HAP-1 (cell line): ENCODE results near the gene AFAP1L1.
A peak's percentile ranks its signal among the peaks of the same experiment; 100 is the strongest.

ENCODE experiments used
- DNase-seq, 2 experiments: peaks; one replicate each; pipeline ENCODE4 v3.0.0-alpha.2; 2016 to 2020; ENCODE audit warnings: low spot score in 2 of 2
- H3K27me3 ChIP-seq: fragments of 250-450 bp; sonication (Bioruptor Pico); 2 replicates; pipeline ENCODE4 v1.5.1; 2020; ENCODE audit warnings: low read depth, mild to moderate bottlenecking, moderate library complexity
- H3K36me3 ChIP-seq: fragments of 250-450 bp; sonication (Bioruptor Pico); replicated peaks from 2 replicates; pipeline ENCODE4 v1.5.1; 2020; ENCODE audit warnings: mild to moderate bottlenecking
- H3K4me1 ChIP-seq: fragments of 250-450 bp; sonication (Bioruptor Pico); 2 replicates; pipeline ENCODE4 v1.5.1; 2020; ENCODE audit warnings: mild to moderate bottlenecking
- H3K4me3 ChIP-seq: fragments of 250-450 bp; sonication (Bioruptor Pico); 2 replicates; pipeline ENCODE4 v1.5.1; 2020; ENCODE audit warnings: mild to moderate bottlenecking, moderate library complexity
- H3K9me3 ChIP-seq: fragments of 250-450 bp; sonication (Bioruptor Pico); 2 replicates; pipeline ENCODE4 v1.5.1; 2020; ENCODE audit warnings: mild to moderate bottlenecking, moderate library complexity
- in situ Hi-C: fragments of 300-500 bp; cut with MboI; formaldehyde crosslinking; loops from 3 replicates; pipeline ENCODE4 v1.14.3; 2020; ENCODE audit warnings: low sequenced_read_pairs, inconsistent platforms, mixed read lengths

Gene AFAP1L1

DNA sequence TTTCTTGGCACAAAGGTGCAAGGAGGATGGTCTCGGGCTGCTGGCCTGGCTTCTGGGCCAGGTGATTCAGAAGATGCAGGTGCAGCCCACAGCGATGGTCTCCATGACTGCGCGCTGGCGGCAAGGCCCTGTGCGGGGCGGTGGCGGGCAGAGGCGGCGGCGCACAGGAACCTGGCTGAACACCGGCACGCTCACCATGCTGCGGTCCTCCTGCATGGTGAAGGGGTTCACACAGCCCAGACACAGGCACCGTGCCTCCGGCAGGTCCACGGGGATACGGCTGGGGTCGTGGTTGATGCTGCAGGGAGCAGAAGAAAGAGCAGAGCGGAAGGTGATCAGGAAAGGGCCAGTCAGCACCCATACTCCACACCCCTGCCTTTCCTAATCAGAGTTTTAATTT is 102.6 kb downstream of the AFAP1L1 start:
- Histone ChIP-seq H3K36me3 (no peaks in the 10 kb centered on the region), H3K4me1 (no peaks in the 10 kb centered on the region), H3K4me3 (no peak overlapping the region), H3K9me3 (no peaks in the 10 kb centered on the region), H3K27me3 (no peaks in the 10 kb centered on the region)
- no peak for DNase-seq
- in situ Hi-C loops: loop anchor here (10.0 kb wide), 1 partner anchor 190 kb away; no protein-coding TSS in a partner anchor

DNA sequence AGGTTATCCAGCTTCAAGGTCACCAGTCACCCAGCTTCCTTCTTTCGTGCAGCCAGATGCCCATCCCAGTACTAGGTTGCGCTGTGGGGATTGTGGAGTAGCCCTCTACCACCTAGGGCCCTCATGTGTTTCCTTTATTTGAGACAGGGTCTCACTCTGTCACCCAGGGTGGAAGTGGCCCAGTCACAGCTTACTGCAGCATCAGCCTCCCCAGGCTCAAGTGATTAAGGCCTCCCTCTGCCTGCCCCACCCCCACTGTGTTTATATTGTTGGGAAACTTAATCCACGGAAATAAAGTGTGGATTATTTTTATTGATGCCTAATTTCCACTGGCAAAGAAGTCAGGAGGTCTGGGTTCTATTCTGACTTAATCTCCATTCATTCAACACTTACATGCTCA is 103.1 kb downstream of the AFAP1L1 start:
- no peaks in the 10 kb centered on the region for H3K9me3 ChIP-seq
- H3K4me3 ChIP-seq: no peak overlapping the region
- H3K27me3 ChIP-seq: no peaks in the 10 kb centered on the region
- DNase-seq: no peak
- no peaks in the 10 kb centered on the region for H3K36me3 ChIP-seq
- H3K4me1 ChIP-seq: no peaks in the 10 kb centered on the region
- in situ Hi-C loops: loop anchor here (10.0 kb wide), 1 partner anchor 190 kb away; no protein-coding TSS in a partner anchor

- DNase-seq: no peak
- in situ Hi-C loops: loop anchor here (10.0 kb wide), 1 partner anchor 189 kb away; no protein-coding TSS in a partner anchor
- Histone ChIP-seq H3K4me1 (no peaks in the 10 kb centered on the region), H3K36me3 (no peaks in the 10 kb centered on the region), H3K9me3 (no peaks in the 10 kb centered on the region), H3K27me3 (no peaks in the 10 kb centered on the region), H3K4me3 (no peak overlapping the region)
Observed at GRCh38 chr5:149375434-149375833, 103.8 kb downstream of the AFAP1L1 start.

- in situ Hi-C loops: loop anchor here (10.0 kb wide), 1 partner anchor 189 kb away; no protein-coding TSS in a partner anchor
- no peak overlapping the region for H3K4me3 ChIP-seq
- H3K36me3 ChIP-seq: no peaks in the 10 kb centered on the region
- no peaks in the 10 kb centered on the region for H3K27me3 ChIP-seq
- no peaks in the 10 kb centered on the region for H3K4me1 ChIP-seq
- DNase-seq: no peak
- H3K9me3 ChIP-seq: no peaks in the 10 kb centered on the region
Observed at GRCh38 chr5:149376104-149376503, 104.4 kb downstream of the AFAP1L1 start.

DNA sequence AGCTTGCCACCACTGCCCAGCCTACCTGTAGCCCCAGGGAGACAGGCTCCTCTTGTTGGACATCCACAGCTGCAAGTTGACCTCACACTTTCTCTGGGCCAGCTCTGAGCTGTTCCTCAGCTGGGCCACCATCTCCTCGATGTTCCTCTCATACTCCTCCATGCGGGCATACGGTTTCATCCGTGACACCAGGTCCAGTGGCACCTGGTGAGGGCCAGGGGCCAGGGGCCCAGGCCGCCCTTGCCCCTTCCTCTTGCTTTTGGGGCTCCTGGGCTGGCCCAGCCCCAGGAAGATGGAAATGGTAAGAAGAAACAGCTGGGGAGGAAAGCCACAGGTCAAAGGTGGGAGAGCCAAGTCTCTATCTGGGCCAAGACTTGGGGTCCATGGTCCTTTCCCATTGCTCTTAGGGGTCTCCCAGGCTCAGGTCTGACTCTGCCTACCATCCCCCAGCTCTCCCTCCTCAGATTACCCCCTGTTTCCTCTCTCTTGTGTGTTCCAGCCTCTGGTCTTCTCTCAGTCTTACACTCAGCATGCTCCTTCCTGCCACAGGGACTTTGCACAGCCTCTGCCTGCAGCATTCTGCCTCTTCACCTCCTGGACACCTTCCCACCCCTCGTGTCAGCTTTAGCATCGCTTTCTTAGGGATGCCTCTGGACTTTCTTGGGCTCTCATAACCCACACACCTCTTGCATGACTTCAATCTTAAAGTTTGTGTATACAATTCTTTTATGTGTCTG is 105.2 kb downstream of the AFAP1L1 start:
- H3K4me1 ChIP-seq: no peaks in the 10 kb centered on the region
- no peaks in the 10 kb centered on the region for H3K36me3 ChIP-seq
- in situ Hi-C loops: loop anchor here (10.0 kb wide), 1 partner anchor 188 kb away; no protein-coding TSS in a partner anchor
- H3K9me3 ChIP-seq: no peaks in the 10 kb centered on the region
- no peak overlapping the region for H3K4me3 ChIP-seq
- no peak for DNase-seq
- H3K27me3 ChIP-seq: no peaks in the 10 kb centered on the region

- DNase-seq: no peak
- in situ Hi-C loops: loop anchor here (10.0 kb wide), 1 partner anchor 186 kb away; no protein-coding TSS in a partner anchor
Observed at GRCh38 chr5:149378241-149378820, 106.7 kb downstream of the AFAP1L1 start.

DNA sequence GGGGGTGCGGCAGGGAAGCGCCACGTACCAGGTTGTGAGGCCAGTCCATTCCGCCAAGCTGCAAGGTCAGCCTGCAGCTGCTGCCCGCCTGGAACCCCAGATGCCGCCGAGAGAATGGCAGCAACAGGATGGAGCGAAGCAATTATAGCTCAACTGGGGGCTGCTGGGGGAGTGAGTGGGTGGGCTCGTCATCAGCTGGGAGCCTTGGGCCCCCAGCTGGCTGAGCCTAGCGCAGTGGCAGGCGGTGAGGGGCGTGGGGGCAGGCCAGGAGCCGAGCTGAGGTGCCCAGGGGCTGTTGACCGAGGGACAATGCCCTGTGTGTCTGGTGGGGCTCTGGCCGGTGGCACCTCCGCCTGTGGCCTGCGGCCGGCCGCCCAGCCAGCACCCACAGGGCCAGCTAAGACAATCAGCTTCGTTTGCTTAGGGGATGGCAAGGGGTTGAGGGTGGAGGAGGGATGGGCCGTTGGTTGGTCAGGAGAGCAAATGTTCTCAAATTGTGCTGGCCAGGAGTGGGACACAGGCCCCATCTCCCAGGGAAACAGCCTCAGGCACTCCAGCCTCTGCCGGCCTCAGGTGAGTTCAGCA is 107.6 kb downstream of the AFAP1L1 start, which contains the start of gene IL17B:
TSS of gene IL17B (minus strand) at position 116 of the 585 bp plus-strand sequence. CDS start at position 49, 67 bp downstream.
- no peak for DNase-seq
- no peak within 1 kb of the TSS for H3K4me3 ChIP-seq
- H3K4me1 ChIP-seq: no peaks in the 10 kb centered on the region
- no peaks in the 10 kb centered on the region for H3K27me3 ChIP-seq
- no peaks in the 10 kb centered on the region for H3K9me3 ChIP-seq
- no peaks in the 10 kb centered on the region for H3K36me3 ChIP-seq
- in situ Hi-C loops: loop anchor here (10.0 kb wide), 1 partner anchor 186 kb away; no protein-coding TSS in a partner anchor

More at GRCh38 chr5:149378241-149378820, 106.7 kb downstream of the AFAP1L1 start:
- Histone ChIP-seq H3K36me3 (no peaks in the 10 kb centered on the region), H3K9me3 (no peaks in the 10 kb centered on the region), H3K4me1 (no peaks in the 10 kb centered on the region), H3K27me3 (no peaks in the 10 kb centered on the region), H3K4me3 (no peak overlapping the region)

DNA sequence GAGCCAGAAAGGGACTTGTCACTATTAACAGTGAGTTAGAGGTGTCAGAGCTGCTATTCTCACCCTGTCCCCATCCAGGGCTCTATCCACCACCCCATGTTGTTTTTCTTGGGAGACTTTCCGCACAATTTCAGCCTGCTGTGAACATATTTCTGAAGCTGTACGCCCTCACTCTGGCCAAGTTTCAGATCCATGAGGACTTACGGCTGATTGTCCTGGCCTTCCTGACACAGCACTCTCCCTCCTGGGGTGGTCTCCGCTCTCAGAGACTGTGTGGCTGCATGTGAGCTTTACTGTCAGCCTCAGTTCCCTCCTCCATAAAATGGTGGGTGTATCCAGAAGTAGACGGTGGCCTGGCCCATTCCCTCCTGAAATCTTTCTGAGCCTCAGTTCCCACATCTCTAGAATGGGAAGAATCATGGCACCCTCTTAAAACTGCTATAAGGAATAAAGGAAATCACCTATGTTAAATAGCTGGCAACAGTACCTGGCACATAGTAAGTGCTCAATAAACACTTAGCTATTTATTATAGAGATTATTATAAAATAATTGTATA is 108.2 kb downstream of the AFAP1L1 start:
- Histone ChIP-seq H3K9me3 (no peaks in the 10 kb centered on the region), H3K4me3 (no peak overlapping the region), H3K36me3 (no peaks in the 10 kb centered on the region), H3K4me1 (no peaks in the 10 kb centered on the region), H3K27me3 (no peaks in the 10 kb centered on the region)
- no peak for DNase-seq
- in situ Hi-C loops: loop anchor here (10.0 kb wide), 1 partner anchor 185 kb away; no protein-coding TSS in a partner anchor

GRCh38 chr5:149380466-149381121 is 108.9 kb downstream of the AFAP1L1 start:
- Histone ChIP-seq H3K27me3 (no peaks in the 10 kb centered on the region), H3K4me3 (no peak overlapping the region), H3K4me1 (no peaks in the 10 kb centered on the region), H3K9me3 (no peaks in the 10 kb centered on the region), H3K36me3 (no peaks in the 10 kb centered on the region)
- in situ Hi-C loops: no loop called here
- DNase-seq: no peak

- no peak overlapping the region for H3K4me3 ChIP-seq
- no peak for DNase-seq
- no peaks in the 10 kb centered on the region for H3K4me1 ChIP-seq
- no peaks in the 10 kb centered on the region for H3K9me3 ChIP-seq
- in situ Hi-C loops: no loop called here
- H3K27me3 ChIP-seq: no peaks in the 10 kb centered on the region
- no peaks in the 10 kb centered on the region for H3K36me3 ChIP-seq
Observed at GRCh38 chr5:149381261-149381985, 109.8 kb downstream of the AFAP1L1 start.

GRCh38 chr5:149381986-149382338 is 110.3 kb downstream of the AFAP1L1 start:
- peak; percentile 45 to 89 for DNase-seq
- H3K4me3 ChIP-seq: no peak overlapping the region
- no peaks in the 10 kb centered on the region for H3K4me1 ChIP-seq
- in situ Hi-C loops: no loop called here
- H3K9me3 ChIP-seq: no peaks in the 10 kb centered on the region
- H3K36me3 ChIP-seq: no peaks in the 10 kb centered on the region
- H3K27me3 ChIP-seq: no peaks in the 10 kb centered on the region

- H3K4me3 ChIP-seq: no peak overlapping the region
- H3K27me3 ChIP-seq: no peaks in the 10 kb centered on the region
- H3K4me1 ChIP-seq: no peaks in the 10 kb centered on the region
- in situ Hi-C loops: no loop called here
- no peak for DNase-seq
- no peaks in the 10 kb centered on the region for H3K36me3 ChIP-seq
- no peaks in the 10 kb centered on the region for H3K9me3 ChIP-seq
Observed at GRCh38 chr5:149382517-149383220, 111.0 kb downstream of the AFAP1L1 start.
